HG03469 (cell line): ENCODE measurements around the gene BICDL2.
A peak's percentile ranks its signal among the peaks of the same experiment; 100 is the strongest.

ENCODE experiments used
- ATAC-seq: cut with Tn5 transposase; IDR thresholded peaks from one replicate; pipeline ENCODE4 v1.9.1; 2021; ENCODE audit warnings: mild to moderate bottlenecking, moderate library complexity, moderate number of reproducible peaks; ENCODE audit not compliant: unreplicated experiment

BICDL2 gene

DNA sequence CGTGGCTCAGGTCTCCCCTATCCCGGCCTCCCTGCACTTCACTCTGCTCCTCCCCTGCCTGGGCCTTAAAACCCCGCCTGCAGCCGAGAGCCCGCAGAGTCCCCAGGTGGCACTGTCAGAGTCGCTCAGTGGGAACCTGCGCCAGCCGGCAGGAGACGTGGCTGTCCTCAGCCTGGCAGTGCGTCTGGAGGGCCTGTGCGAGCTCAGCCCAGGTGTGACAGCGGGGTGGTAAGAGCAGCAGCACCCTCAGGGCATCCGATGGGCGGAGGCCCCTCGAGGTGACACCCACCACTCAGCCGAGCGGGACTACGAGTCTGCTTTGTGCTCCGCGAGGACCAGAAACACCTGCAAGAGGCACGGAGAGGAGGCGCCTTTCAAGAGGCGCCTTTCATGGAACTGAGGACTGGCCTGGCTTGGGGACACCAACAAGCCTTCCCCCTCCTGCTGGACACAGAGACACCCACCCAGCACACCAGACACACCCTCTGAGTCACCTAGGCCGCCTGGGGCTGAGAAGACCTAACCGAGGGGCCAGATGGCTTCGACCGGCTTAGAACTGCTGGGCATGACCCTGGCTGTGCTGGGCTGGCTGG lies 23.8 kb downstream of the BICDL2 start, which contains the start of gene CLDN9:
CLDN9 (plus strand) TSS at position 96 of the 593 bp plus-strand sequence; CDS start at position 536, 440 bp downstream.
- no peak for ATAC-seq

DNA sequence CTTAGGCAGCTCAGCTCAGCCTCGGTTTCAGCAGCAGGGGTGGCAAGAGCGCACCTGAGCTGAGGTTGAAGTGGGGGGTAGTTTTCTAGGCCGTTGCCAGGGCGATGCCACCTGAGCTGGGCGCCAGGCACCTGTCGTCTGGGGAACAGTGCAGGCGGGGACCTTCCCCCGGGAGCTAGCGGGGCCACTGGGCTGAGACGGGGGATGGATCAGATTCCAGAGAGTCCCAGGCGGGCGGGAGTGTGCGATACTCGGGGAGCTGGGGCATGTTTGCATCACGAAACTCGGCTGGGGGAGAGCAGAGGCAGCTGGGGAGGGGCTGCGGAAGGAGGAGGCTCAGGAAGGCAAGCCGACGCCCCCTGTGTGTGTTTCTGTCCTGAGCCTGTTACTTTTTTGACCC lies 24.5 kb downstream of the BICDL2 start:
- no peak for ATAC-seq

DNA sequence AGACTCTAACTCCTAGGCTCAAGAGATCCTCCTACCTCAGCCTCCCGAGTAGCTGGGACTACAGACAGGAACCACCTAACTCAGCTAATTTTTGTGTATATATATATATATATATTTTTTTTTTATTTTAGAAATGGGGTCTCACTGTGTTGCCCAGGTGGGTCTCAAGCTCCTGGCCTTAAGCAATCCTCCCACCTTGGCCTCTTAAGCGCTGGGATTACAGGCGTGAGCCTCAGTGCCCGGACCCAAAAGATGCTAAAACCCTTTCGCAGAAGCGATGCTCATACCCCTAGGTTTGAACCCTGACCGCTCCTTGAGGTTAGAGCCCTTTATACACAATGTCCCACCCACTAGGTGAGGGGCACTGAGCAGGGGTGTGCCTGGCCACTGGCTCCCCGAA lies 26.2 kb downstream of the BICDL2 start:
- no peak for ATAC-seq

- no peak for ATAC-seq
Measured at GRCh38 chr16:3009568-3010390, 27.0 kb downstream of the BICDL2 start.

- ATAC-seq, result no peak
Measured at GRCh38 chr16:3008690-3009037, 28.1 kb downstream of the BICDL2 start.

DNA sequence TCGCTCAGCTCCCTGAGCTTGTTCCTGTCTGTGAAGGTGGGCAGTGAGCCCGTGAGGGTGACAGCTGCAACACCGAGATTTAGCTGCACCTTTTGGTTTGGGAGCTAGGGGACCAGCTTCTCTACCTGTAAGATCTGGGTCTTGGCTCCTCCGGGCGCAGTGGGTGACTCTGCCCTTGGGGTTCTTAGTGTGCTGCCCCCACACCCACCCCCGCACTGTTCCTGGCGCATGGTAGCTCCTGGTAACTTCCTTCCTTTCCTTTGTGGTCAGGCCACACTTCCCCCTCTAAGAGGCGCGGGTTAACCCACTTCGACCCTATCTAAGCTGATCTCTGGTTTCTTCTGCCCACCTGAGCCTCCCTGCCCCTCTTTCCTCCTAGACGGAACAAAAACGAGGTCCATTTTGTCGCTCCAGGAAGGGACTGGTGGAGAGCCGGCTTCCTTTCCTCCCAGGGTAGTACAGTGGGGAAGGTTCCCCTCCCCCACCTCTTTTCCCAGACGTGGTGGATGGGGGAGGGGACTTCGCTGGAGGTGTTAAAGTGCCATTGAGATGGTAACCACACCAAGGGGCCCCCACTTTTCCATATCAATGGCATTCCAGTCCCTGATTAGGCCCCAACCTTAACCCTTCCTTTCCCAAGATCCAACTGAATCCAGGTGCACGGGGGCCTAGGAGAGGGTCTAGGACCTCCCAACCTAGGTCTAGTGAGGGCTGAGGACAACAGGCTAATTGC lies 28.6 kb downstream of the BICDL2 start:
- no peak for ATAC-seq

GRCh38 chr16:3007059-3007956 lies 29.4 kb downstream of the BICDL2 start:
- no peak for ATAC-seq

DNA sequence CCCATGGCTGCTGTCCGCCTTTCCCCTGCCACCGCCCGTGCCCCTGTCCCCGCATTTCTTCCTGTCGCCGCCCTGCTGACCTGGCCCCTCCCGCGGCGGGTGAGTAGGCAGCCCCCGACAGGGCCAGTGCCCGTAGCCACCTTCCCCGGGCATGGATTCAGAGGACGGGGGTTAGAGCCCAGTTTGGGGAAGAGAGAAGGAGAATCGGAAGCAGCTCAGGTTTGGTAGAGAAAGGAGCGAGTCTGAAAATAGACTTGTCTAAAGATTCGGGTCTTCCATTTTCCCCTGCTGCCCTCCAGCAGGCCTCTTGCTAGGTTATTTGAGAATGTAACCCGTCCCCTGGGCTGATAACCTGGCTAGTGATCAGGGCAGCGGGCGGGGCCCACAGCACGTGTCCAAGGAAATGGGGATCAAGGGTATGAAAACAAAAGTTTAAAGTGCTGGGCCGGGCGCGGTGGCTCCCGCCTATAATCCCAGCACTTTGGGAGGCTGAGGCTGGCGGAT lies 31.9 kb downstream of the BICDL2 start:
- ATAC-seq, result no peak

- no peak for ATAC-seq
Measured at GRCh38 chr16:3004319-3004718, 32.4 kb downstream of the BICDL2 start.

DNA sequence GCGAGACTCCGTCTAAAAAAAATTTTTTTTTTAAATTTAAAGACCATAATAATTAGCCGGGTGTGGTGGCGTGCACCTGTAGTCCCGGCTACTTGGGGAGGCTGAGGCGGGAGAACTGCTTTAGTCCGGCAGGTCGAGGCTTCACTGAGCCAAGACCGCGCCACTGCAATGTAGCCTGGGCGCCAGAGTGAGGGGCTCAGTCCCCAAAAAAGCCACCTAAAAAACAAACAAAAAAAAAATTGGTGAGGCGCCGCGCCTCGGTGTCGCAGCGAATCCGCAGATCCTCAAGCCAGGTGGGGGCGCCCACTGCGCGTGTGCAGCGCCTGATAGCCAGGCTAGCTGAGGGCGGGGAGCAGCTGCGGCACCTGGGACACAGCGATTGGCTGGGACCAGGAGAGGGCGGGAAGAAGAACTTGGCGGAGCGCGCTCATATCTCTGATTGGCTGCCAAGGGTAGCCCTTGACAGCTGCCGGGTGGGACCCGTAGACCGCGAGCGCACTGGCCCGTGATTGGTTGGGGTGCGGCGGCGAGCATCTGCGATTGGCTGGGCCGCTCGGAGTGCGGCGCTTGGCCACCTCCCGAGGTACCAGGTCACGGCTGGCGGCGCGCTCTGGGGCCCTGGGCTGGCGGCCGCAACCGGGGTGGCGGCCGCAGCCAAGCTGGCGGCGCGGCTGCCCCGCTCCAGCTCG lies 33.0 kb downstream of the BICDL2 start:
- peak; percentile 87 for ATAC-seq

DNA sequence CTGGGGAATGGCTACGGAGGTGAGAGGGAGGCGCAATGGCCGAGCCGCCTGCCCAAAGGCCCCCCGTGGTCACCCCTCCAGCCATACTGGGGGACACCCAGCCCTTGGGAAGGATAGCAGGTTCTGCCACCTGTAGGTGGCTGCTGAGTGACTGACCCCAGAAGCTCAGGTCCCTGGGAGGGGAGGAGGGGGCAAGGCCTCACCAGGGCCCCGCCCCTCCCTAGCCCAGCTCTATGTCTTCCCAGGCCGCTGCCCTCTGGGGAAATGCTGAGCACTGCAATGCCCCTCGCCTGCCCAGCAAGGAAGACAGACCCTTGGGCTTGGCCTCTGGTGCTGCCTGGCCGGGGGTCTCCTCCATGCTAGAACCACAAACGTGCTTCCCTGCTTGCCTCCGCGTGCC lies 35.4 kb downstream of the BICDL2 start:
- ATAC-seq, result no peak

DNA sequence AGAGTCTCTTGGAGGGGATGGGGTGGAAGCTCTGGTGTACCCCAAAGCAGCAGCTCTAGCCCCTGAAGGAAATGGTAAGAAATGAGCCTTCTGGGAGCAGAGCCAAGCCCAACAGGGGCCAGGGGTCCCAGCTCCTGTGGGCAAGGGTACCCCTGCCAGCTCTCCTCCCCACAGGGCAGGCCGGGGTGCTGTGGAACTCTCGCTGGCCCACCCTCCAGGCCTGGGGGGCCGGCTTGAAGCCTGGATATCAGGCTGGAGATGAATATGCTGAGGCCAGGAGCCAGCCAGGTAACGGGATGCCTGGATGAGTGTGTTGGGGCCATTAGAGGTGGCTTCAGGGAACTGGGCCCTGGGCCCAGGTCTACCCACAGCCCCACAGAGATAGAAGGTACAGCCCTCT lies 36.2 kb downstream of the BICDL2 start:
- no peak for ATAC-seq

DNA sequence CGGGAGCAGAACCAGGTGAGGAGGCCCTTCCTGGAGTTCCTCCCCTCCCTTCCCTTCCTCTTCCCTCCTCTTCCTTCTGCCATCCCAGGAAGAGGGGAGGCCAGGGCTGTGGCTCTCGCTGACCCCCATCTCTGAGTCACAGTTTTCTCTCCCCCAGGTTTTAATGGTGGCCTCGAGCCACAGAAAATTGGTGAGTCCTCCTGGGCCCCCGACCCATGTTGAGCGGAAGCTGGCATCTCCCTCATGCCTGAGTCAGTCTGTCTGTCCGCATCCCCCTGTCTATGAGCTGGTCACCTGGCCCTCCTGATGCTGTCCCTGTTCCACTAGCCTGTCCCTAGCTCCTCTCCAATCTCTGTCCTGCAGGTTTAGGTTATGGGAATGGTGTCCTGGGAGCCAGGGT lies 36.8 kb downstream of the BICDL2 start:
- ATAC-seq, result no peak

DNA sequence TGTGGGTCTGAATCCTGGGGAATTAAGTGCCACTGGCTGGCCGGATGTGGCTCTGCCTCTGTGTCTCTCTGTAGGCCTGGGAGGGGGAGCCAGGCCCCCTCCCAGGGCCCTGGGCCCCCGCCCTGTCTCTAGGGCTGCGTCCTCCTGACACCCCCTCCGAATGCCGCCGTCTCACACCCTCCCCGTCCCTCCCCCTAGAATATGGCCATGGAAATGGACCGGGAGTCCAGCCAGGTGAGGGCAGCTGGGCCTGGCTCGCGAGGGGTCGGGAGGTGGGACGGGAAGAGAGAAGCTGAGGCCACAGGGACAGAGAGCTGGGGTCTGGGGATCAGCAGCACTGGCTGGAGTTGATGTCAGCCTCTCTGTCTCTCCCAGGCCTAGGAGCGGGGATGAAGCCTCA lies 40.4 kb downstream of the BICDL2 start:
- no peak for ATAC-seq

DNA sequence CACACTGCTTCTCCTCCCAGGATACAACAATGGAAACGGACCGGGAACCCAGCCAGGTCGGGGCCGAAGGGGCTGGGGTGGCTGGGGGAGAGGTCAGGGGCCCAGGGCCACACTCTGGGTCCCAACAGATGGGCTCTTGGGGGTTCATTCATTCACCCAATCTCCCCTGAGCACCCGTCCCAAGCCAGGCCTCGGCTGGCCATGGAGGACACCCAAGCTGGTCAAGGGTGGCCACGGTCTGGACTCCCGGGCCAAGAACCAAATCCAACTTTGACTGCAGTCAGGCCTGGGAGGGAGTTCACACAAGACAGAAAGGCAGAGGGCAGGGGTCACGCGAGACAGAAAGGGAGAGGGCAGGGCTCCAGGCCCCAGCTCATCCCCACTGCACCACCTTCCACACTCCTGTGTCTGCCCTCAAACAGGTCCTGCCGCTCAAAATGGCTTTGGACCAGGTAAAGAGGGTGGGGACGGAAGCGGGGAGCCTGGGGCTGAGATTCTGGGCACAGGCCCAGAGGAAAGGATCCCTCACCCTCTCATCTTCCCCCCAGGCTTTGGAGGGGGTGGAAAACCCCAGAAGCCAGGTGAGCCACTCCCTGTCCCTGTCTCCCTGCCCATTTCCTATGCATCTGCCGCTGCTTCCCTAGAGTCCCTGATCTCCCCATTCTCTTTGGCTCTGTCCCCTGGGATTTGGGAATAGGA lies 44.2 kb downstream of the BICDL2 start:
- no peak for ATAC-seq

- ATAC-seq, result no peak
Measured at GRCh38 chr16:2991566-2992261, 45.0 kb downstream of the BICDL2 start.

- no peak for ATAC-seq
Measured at GRCh38 chr16:2990891-2991290, 45.9 kb downstream of the BICDL2 start.

GRCh38 chr16:2988590-2989099 lies 48.1 kb downstream of the BICDL2 start:
- no peak for ATAC-seq

- no peak for ATAC-seq
Measured at GRCh38 chr16:2987833-2988232, 48.9 kb downstream of the BICDL2 start.
